ENCODE data around the gene TMEM69. TPM values are rescaled to one million over a fixed set of nuclear protein-coding genes. Genes with fewer than 3 reads are reported as not detected.

TMEM69 gene
- total and polyA plus RNA-seq, 2 of the 4 experiments (the other 2 are of a cell fraction), result 19.9 to 33.6 TPM

- dilution Hi-C loops (cut with HindIII; ENCODE audit: low sequenced_read_pairs, unreplicated experiment), result no loop called here
- ATAC-seq (ENCODE audit: low read depth), result no peak
- Histone ChIP-seq H3K23ac (ENCODE audit: low read depth, low read length) (no peak overlapping the region), H2AK9ac (replicated peaks; ENCODE audit: low read depth, low read length, poor library complexity) (no peak overlapping the region), H3K79me1 (ENCODE audit: low read depth in 1 of 2, low read length in 2 of 2) (peaks cover 3 to 46% of the 10 kb centered on the region in 2 experiments; a peak in 3 of 4 replicates), H4K8ac (ENCODE audit: low read depth in 2 of 2, low read length in 2 of 2) (no peak overlapping the region), H4K20me1 (ENCODE audit: insufficient read depth, low read length) (peaks cover 58% of the 10 kb centered on the region), H3K36me3 (ENCODE audit: control insufficient read depth, insufficient read depth, low read length) (no peaks in the 10 kb centered on the region), H2BK20ac (ENCODE audit: low read depth, low read length) (no peak overlapping the region), H3K18ac (ENCODE audit: low read depth, low read length) (no peak overlapping the region), H3K4me1 (ENCODE audit: control insufficient read depth, insufficient read depth, low read length) (peaks cover 5% of the 10 kb centered on the region), H3K27me3 (ENCODE audit: control insufficient read depth, insufficient read depth, low read length) (no peaks in the 10 kb centered on the region), H2AFZ (replicated peaks; ENCODE audit: low read length, poor library complexity) (no peak overlapping the region), H3K9me1 (ENCODE audit: insufficient read depth, low read length) (peaks cover 13% of the 10 kb centered on the region), H2BK15ac (ENCODE audit: low read depth, low read length) (no peak overlapping the region), H3K4me2 (ENCODE audit: low read depth, low read length) (no peak overlapping the region), H2AK5ac (ENCODE audit: low read depth, low read length) (no peak overlapping the region), H3K14ac (replicated peaks; ENCODE audit: low read depth, low read length) (no peak overlapping the region), H3K9me3 (ENCODE audit: control insufficient read depth, insufficient read depth, low read length) (no peaks in the 10 kb centered on the region), H2BK120ac (ENCODE audit: low read depth, low read length) (no peak overlapping the region), H4K91ac (ENCODE audit: insufficient read depth, low read depth, low read length) (no peak overlapping the region), H4K5ac (ENCODE audit: low read depth, low read length) (no peak overlapping the region), H3K27ac (ENCODE audit: insufficient read depth, low read length) (no peak overlapping the region), H3K56ac (ENCODE audit: extremely low read depth, insufficient read depth, low read length) (no peak overlapping the region), H3K4me3 (ENCODE audit: insufficient read depth, low read depth, low read length) (no peak overlapping the region), H2BK5ac (ENCODE audit: low read depth, low read length, poor library complexity, severe bottlenecking) (no peak overlapping the region), H3K9ac (ENCODE audit: low read depth, low read length) (no peak overlapping the region), H3K4ac (ENCODE audit: low read depth, low read length) (no peak overlapping the region)
- DNase-seq, result no peak
- 100% methylated on average over 4 of the region's 6 CpGs; no CpG with 5 or more reads in 1 of the 2 experiments for WGBS, 2 experiments (ENCODE audit: extremely low coverage in 2 of 2, insufficient read length in 1 of 2)
- intact Hi-C loops (cut with micrococcal nuclease), result loop anchor here (10.0 kb wide), 1 partner anchor 162 kb away; no protein-coding TSS in a partner anchor
- in situ Hi-C loops (cut with MboI; ENCODE audit: low sequenced_read_pairs), result no loop called here
- BruUV-seq (replicated peaks), result no TSS peak
- CTCF ChIA-PET, result interaction anchor here (0.6 kb wide), 1 partner anchor 192 kb away, joined by 3 read pairs; the partner anchor contains the start of gene TESK2
- POLR2A ChIA-PET (ENCODE audit: unreplicated experiment), result no interaction called here
- no peak for TF ChIP-seq POLR2A (IDR thresholded peaks at IDR 0.05; ENCODE audit: low read depth, low read length)
- TF ChIP-seq FOS (IDR thresholded peaks at IDR 0.05; ENCODE audit: low read depth, low read length), result no peak
- no peak for TF ChIP-seq CEBPB (IDR thresholded peaks at IDR 0.05; ENCODE audit: low read depth, low read length)
- no peak for TF ChIP-seq ELK1 (IDR thresholded peaks at IDR 0.05; ENCODE audit: borderline replicate concordance, low read depth, low read length)
- no peak for TF ChIP-seq CHD1 (IDR thresholded peaks at IDR 0.05; ENCODE audit: low read depth, low read length)
- no peak for TF ChIP-seq RFX5 (IDR thresholded peaks at IDR 0.05; ENCODE audit: low read depth, low read length)
- TF ChIP-seq BHLHE40 (IDR thresholded peaks at IDR 0.05; ENCODE audit: low read depth, low read length), result no peak
- no peak for TF ChIP-seq MXI1 (IDR thresholded peaks at IDR 0.05; ENCODE audit: borderline replicate concordance, low read depth, low read length)
- TF ChIP-seq RCOR1 (IDR thresholded peaks at IDR 0.05; ENCODE audit: insufficient replicate concordance, low read length), result no peak
- no peak for TF ChIP-seq NFE2L2 (IDR thresholded peaks at IDR 0.05; ENCODE audit: low read depth, low read length)
- TF ChIP-seq RAD21 (IDR thresholded peaks at IDR 0.05; ENCODE audit: low read length), result no peak
These were observed 5.0 kb upstream of the TMEM69 start for GRCh38 chr1:45682942-45683341.
